Esophagus muscularis mucosa (tissue), 4 donors: ENCODE results near the gene TENM4. TPM values are rescaled to one million over a fixed set of nuclear protein-coding genes. Genes with fewer than 3 reads are reported as not detected.

ENCODE experiments used
- DNase-seq: peaks from one replicate; pipeline ENCODE4 v3.0.0-alpha.2; 2017; ENCODE audit errors: extremely low spot score
- H3K27ac ChIP-seq, 4 donors: fragments of 200-600 bp; sonication (generic); replicated peaks in 1 of 4; 1 replicate in 3 of 4; 2 replicates in 1 of 4; pipeline ENCODE4 v1.5.1; 2016 to 2019; ENCODE audit warnings: mild to moderate bottlenecking in 1 of 4
- H3K27me3 ChIP-seq, 4 donors: fragments of 200-600 bp; sonication (generic); one replicate each; pipeline versions ENCODE4 v1.5.1 to v1.6.0; 2016 to 2019
- H3K36me3 ChIP-seq, 4 donors: fragments of 200-600 bp; sonication (generic); one replicate each; pipeline ENCODE4 v1.5.1; 2016 to 2019
- H3K4me1 ChIP-seq, 4 donors: fragments of 200-600 bp; sonication (generic); one replicate each; pipeline ENCODE4 v1.5.1; 2016 to 2019
- H3K4me3 ChIP-seq, 4 donors: fragments of 200-600 bp; sonication (generic); 1 replicate in 2 of 4; 2 replicates in 2 of 4; pipeline ENCODE4 v1.5.1; 2016 to 2019; ENCODE audit warnings: mild to moderate bottlenecking in 4 of 4, moderate library complexity in 1 of 4
- H3K9me3 ChIP-seq, 4 donors: fragments of 200-600 bp; sonication (generic); 1 replicate in 3 of 4; 2 replicates in 1 of 4; pipeline ENCODE4 v1.5.1; 2016 to 2019
- CTCF ChIP-seq, 3 experiments: fragments of 200-600 bp in 2 of 3; fragments of 450-650 bp in 1 of 3; sonication (generic) in 2 of 3; IDR thresholded peaks; one replicate each; pipeline ENCODE4 v1.5.1; 2017 to 2019; ENCODE audit warnings: antibody characterized with exemption in 3 of 3, mild to moderate bottlenecking in 2 of 3, moderate library complexity in 1 of 3
- EP300 ChIP-seq: sonication (generic); formaldehyde crosslinking; IDR thresholded peaks from one replicate; pipeline ENCODE4 v1.6.1; 2017; ENCODE audit warnings: antibody characterized with exemption
- POLR2A ChIP-seq: fragments of 450-650 bp; IDR thresholded peaks from one replicate; pipeline ENCODE4 v1.6.1; 2017; ENCODE audit warnings: antibody characterized with exemption, moderate library complexity, mild to moderate bottlenecking, low read depth
- POLR2AphosphoS5 ChIP-seq, 2 donors: sonication (generic); formaldehyde crosslinking; IDR thresholded peaks; one replicate each; pipeline ENCODE4 v1.6.1; 2017; ENCODE audit warnings: antibody characterized with exemption in 2 of 2
- whole genome bisulfite sequencing: methylation state at CpG from one replicate; pipeline ENCODE4 v1.1.5; 2018; 5-methylcytosine and 5-hydroxymethylcytosine counted together
- intact Hi-C: fragments of 100-400 bp; cut with DNase I; formaldehyde crosslinking; loops from one replicate; pipeline ENCODE4 v1.15.1; 2023
- total RNA-seq, 4 donors: library from RNA; depleted of rRNA; stranded (reverse); fragments of >200 nt; gene quantifications; one replicate each; pipeline versions ENCODE4 v1.1.0 to v1.2.1, GENCODE V29; 2016

Gene TENM4
- total RNA-seq, 4 donors from 2014 or later, result 4.1 to 9.6 (median 8.0) TPM

DNA sequence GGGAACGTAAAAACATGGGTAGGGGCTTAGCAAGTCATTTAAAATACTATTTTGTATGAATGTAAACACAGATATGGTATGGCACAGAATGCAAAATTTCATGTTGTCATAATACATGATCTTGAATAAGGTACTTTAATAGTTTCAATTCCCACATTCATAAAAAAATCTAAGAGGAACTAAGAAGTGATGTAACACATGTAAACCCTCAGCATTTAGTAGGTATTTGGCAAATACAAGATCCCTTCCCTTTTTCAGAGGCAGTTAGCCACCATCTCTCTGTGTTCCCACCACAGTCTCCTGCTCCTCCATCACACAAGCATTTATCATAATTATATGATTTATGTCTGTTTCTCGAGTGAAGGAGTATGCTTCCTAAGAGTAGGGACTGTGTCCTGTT, 251.8 kb downstream of the TENM4 start:
- H3K4me1 ChIP-seq, result no peaks in the 10 kb centered on the region
- H3K9me3 ChIP-seq, result peaks cover 0 to 13% (median 4%) of the 10 kb centered on the region in 4 donors
- H3K4me3 ChIP-seq, result no peak overlapping the region
- H3K36me3 ChIP-seq, result no peaks in the 10 kb centered on the region
- intact Hi-C loops, result no loop called here
- no peak for DNase-seq
- H3K27ac ChIP-seq, result no peak overlapping the region
- 70% methylated on average over 2 of the region's 2 CpGs for WGBS
- no peaks in the 10 kb centered on the region for H3K27me3 ChIP-seq
- TF ChIP-seq CTCF (IDR thresholded peaks at IDR 0.05) (no peak), EP300 (no peak), POLR2AphosphoS5 (IDR thresholded peaks at IDR 0.05) (no peak), POLR2A (no peak)

DNA sequence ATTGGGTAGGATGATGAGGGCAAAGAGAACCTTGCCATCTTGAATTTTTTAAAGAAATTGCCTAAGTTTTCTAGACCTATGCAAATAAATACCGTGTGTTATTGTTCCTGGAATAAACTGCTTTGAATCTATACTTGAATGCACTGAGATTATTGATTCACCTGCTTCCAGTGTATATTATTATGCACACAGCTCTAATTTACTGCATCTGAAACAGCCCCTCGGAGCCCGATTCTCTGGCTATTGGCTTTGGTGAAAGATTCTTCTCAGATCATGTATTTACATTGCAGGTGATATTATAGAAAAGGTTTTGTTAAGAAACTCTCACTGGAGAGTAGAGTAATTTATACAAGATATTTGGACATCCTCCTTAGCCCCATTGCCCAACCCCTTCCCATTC, 254.2 kb downstream of the TENM4 start:
- H3K27ac ChIP-seq, result no peak overlapping the region
- no peak for DNase-seq
- H3K36me3 ChIP-seq, result no peaks in the 10 kb centered on the region
- no peaks in the 10 kb centered on the region for H3K27me3 ChIP-seq
- intact Hi-C loops, result no loop called here
- 89% methylated on average over 3 of the region's 3 CpGs for WGBS
- no peak for TF ChIP-seq POLR2AphosphoS5 (IDR thresholded peaks at IDR 0.05)
- TF ChIP-seq EP300, result no peak
- no peak for TF ChIP-seq CTCF (IDR thresholded peaks at IDR 0.05)
- TF ChIP-seq POLR2A, result no peak
- peaks cover 0 to 13% (median 4%) of the 10 kb centered on the region in 4 donors for H3K9me3 ChIP-seq
- no peaks in the 10 kb centered on the region for H3K4me1 ChIP-seq
- no peak overlapping the region for H3K4me3 ChIP-seq

GRCh38 chr11:79185351-79185750, 255.5 kb downstream of the TENM4 start:
- no peak overlapping the region for H3K27ac ChIP-seq
- WGBS, result 95% methylated on average over 1 of the region's 1 CpG

DNA sequence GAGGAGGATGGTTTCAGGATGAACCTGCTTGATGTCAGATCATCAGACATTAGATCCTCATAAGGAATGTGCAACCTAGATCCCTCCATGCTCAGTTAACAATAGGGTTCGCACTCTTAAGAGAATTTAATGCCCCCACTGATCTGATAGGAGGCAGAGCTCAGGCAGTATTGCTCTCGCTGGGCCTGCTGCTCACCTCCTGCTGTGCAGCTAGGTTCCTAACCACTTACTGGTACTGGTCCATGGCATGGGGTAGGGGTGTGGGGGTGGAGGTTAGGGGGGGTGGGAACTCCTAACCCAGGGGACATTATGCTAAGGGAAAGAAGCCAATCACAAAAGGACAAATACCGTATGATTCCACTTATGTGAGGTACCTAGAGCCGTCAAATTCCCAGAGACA, 256.5 kb downstream of the TENM4 start:
- Histone ChIP-seq H3K27me3 (no peaks in the 10 kb centered on the region), H3K9me3 (peaks cover 0 to 13% (median 4%) of the 10 kb centered on the region in 4 donors), H3K36me3 (no peaks in the 10 kb centered on the region), H3K4me1 (no peaks in the 10 kb centered on the region), H3K4me3 (no peak overlapping the region), H3K27ac (no peak overlapping the region)
- TF ChIP-seq CTCF (IDR thresholded peaks at IDR 0.05), result no peak
- TF ChIP-seq POLR2AphosphoS5 (IDR thresholded peaks at IDR 0.05), result no peak
- no peak for TF ChIP-seq POLR2A
- TF ChIP-seq EP300, result no peak
- DNase-seq, result no peak
- WGBS, result 91% methylated on average over 4 of the region's 4 CpGs
- intact Hi-C loops, result no loop called here

More at GRCh38 chr11:79185351-79185750, 255.5 kb downstream of the TENM4 start:
- no peak for TF ChIP-seq CTCF (IDR thresholded peaks at IDR 0.05)
- TF ChIP-seq POLR2A, result no peak
- TF ChIP-seq POLR2AphosphoS5 (IDR thresholded peaks at IDR 0.05), result no peak
- no peak for TF ChIP-seq EP300
- Histone ChIP-seq H3K36me3 (no peaks in the 10 kb centered on the region), H3K9me3 (peaks cover 0 to 13% (median 4%) of the 10 kb centered on the region in 4 donors), H3K27me3 (no peaks in the 10 kb centered on the region), H3K4me3 (no peak overlapping the region), H3K4me1 (no peaks in the 10 kb centered on the region)
- intact Hi-C loops, result no loop called here
- DNase-seq, result no peak

- DNase-seq, result no peak
- no peak overlapping the region for H3K4me3 ChIP-seq
Observed at GRCh38 chr11:79182794-79183193, 258.0 kb downstream of the TENM4 start.

More at GRCh38 chr11:79182794-79183193, 258.0 kb downstream of the TENM4 start:
- intact Hi-C loops, result no loop called here
- no peaks in the 10 kb centered on the region for H3K36me3 ChIP-seq
- H3K4me1 ChIP-seq, result no peaks in the 10 kb centered on the region
- peaks cover 0 to 7% (median 3%) of the 10 kb centered on the region in 4 donors for H3K9me3 ChIP-seq
- WGBS, result 74% methylated on average over 1 of the region's 1 CpG
- H3K27ac ChIP-seq, result no peak overlapping the region
- H3K27me3 ChIP-seq, result no peaks in the 10 kb centered on the region
- TF ChIP-seq POLR2A (no peak), POLR2AphosphoS5 (IDR thresholded peaks at IDR 0.05) (no peak), EP300 (no peak), CTCF (IDR thresholded peaks at IDR 0.05) (no peak)
